ENCODE results near the gene MISP. TPM values are rescaled to one million over a fixed set of nuclear protein-coding genes. Genes with fewer than 3 reads are reported as not detected.

MISP gene
- total and polyA plus RNA-seq, 2 of the 13 experiments (the other 11 are each of a cell fraction or from before 2014, with no cell fraction given), result 0.67 to 1.3 TPM

- TF ChIP-seq RARA (CRISPR knock-in tag; IDR thresholded peaks at IDR 0.05) (peak; percentile 59), HNRNPH1 (optimal IDR thresholded peaks at IDR 0.05; ENCODE audit: low read depth, low read length) (no peak), HDAC1 (CRISPR knock-in tag; IDR thresholded peaks at IDR 0.05) (peak; percentile 75), ZNF781 (CRISPR knock-in tag; IDR thresholded peaks at IDR 0.05; ENCODE audit: borderline replicate concordance, not compliant biosample characterization) (peak; percentile 88), ZNF609 (CRISPR knock-in tag; IDR thresholded peaks at IDR 0.05; ENCODE audit: borderline replicate concordance) (peak; percentile 49; the same call in 1 of the 2 replicates), SMAD9 (CRISPR knock-in tag; IDR thresholded peaks at IDR 0.05) (peak; percentile 80; the same call in 1 of the 2 replicates), ZFY (CRISPR knock-in tag; IDR thresholded peaks at IDR 0.05) (peak; percentile 88), ZNF724P (CRISPR knock-in tag; IDR thresholded peaks at IDR 0.05; ENCODE audit: borderline replicate concordance) (no peak), ZNF784 (CRISPR knock-in tag; IDR thresholded peaks at IDR 0.05; ENCODE audit: borderline replicate concordance) (no peak), ZNF605 (CRISPR knock-in tag; IDR thresholded peaks at IDR 0.05) (peak; percentile 49; the same call in 1 of the 2 replicates), ZNF746 (CRISPR knock-in tag; IDR thresholded peaks at IDR 0.05) (peak; percentile 78), ZFP37 (CRISPR knock-in tag; IDR thresholded peaks at IDR 0.05; ENCODE audit: borderline replicate concordance) (peak; percentile 96), SIX1 (CRISPR knock-in tag; IDR thresholded peaks at IDR 0.05; ENCODE audit: borderline replicate concordance) (peak; percentile 36; the same call in 1 of the 2 replicates), ZNF552 (CRISPR knock-in tag; IDR thresholded peaks at IDR 0.05; ENCODE audit: borderline replicate concordance) (no peak), ZNF839 (CRISPR knock-in tag; IDR thresholded peaks at IDR 0.05; ENCODE audit: borderline replicate concordance) (no peak), DBP (CRISPR knock-in tag; IDR thresholded peaks at IDR 0.05; ENCODE audit: not compliant biosample characterization) (peak; percentile 92), ZKSCAN5 (CRISPR knock-in tag; IDR thresholded peaks at IDR 0.05) (no peak), SIN3B (IDR thresholded peaks at IDR 0.05; ENCODE audit: low read length) (no peak), PCBP2 (optimal IDR thresholded peaks at IDR 0.05; ENCODE audit: low read depth, low read length, poor library complexity, severe bottlenecking) (no peak), ZNF850 (CRISPR knock-in tag; conservative IDR thresholded peaks at IDR 0.05) (no peak), MIXL1 (CRISPR knock-in tag; IDR thresholded peaks at IDR 0.05) (peak; percentile 71)
Measured at GRCh38 chr19:778910-779653, 28.2 kb downstream of the MISP start (continued).

All from HepG2 (cell line).